ENCODE data around the gene BAX.

The BAX gene

GRCh38 chr19:48966541-48967345 lies 12.1 kb downstream of the BAX start:
- TF ChIP-seq MAX (IDR thresholded peaks at IDR 0.05; ENCODE audit: low read depth, low read length) (no peak), CTCF (IDR thresholded peaks at IDR 0.05; ENCODE audit: low read depth, low read length) (no peak), POLR2A (IDR thresholded peaks at IDR 0.05; ENCODE audit: extremely low read depth, insufficient read length) (peak; percentile 10), MYC (IDR thresholded peaks at IDR 0.05; ENCODE audit: low read depth, low read length) (no peak)
- peak; percentile 39 for DNase-seq (ENCODE audit: low read depth)
- H3K4me3 ChIP-seq (ENCODE audit: low read depth, low read length): peak overlapping the region; percentile 97

- peak; percentile 55 for DNase-seq (ENCODE audit: low read depth)
- no peak overlapping the region for H3K4me3 ChIP-seq (ENCODE audit: low read depth, low read length)
- TF ChIP-seq POLR2A (IDR thresholded peaks at IDR 0.05; ENCODE audit: extremely low read depth, insufficient read length) (peak; percentile 2), MAX (IDR thresholded peaks at IDR 0.05; ENCODE audit: low read depth, low read length) (no peak)
Observed at GRCh38 chr19:48967346-48968178, 12.9 kb downstream of the BAX start.

- H3K4me3 ChIP-seq (ENCODE audit: low read depth, low read length): no peak overlapping the region
- no peak for DNase-seq (ENCODE audit: low read depth)
- no peak for TF ChIP-seq MAX (IDR thresholded peaks at IDR 0.05; ENCODE audit: low read depth, low read length)
- no peak for TF ChIP-seq CTCF (IDR thresholded peaks at IDR 0.05; ENCODE audit: low read depth, low read length)
- no peak for TF ChIP-seq MYC (IDR thresholded peaks at IDR 0.05; ENCODE audit: low read depth, low read length)
- TF ChIP-seq POLR2A (IDR thresholded peaks at IDR 0.05; ENCODE audit: extremely low read depth, insufficient read length): no peak
Observed at GRCh38 chr19:48968179-48968661, 13.5 kb downstream of the BAX start.

- H3K4me3 ChIP-seq (ENCODE audit: low read depth, low read length): no peak overlapping the region
- DNase-seq (ENCODE audit: low read depth): no peak
- no peak for TF ChIP-seq MYC (IDR thresholded peaks at IDR 0.05; ENCODE audit: low read depth, low read length)
Observed at GRCh38 chr19:48968813-48969218, 14.1 kb downstream of the BAX start.

- H3K4me3 ChIP-seq (ENCODE audit: low read depth, low read length): no peak overlapping the region
- peak; percentile 72 for DNase-seq (ENCODE audit: low read depth)
- TF ChIP-seq POLR2A (IDR thresholded peaks at IDR 0.05; ENCODE audit: extremely low read depth, insufficient read length): no peak
- no peak for TF ChIP-seq CTCF (IDR thresholded peaks at IDR 0.05; ENCODE audit: low read depth, low read length)
- peak; percentile 62; the same call in 1 of the 2 replicates for TF ChIP-seq MYC (IDR thresholded peaks at IDR 0.05; ENCODE audit: low read depth, low read length)
- peak; percentile 33; the same call in 1 of the 2 replicates for TF ChIP-seq MAX (IDR thresholded peaks at IDR 0.05; ENCODE audit: low read depth, low read length)
Observed at GRCh38 chr19:48969276-48970138, 14.8 kb downstream of the BAX start.

- peak; percentile 3 for DNase-seq (ENCODE audit: low read depth)
- TF ChIP-seq CTCF (IDR thresholded peaks at IDR 0.05; ENCODE audit: low read depth, low read length): no peak
- TF ChIP-seq MAX (IDR thresholded peaks at IDR 0.05; ENCODE audit: low read depth, low read length): no peak
- no peak for TF ChIP-seq POLR2A (IDR thresholded peaks at IDR 0.05; ENCODE audit: extremely low read depth, insufficient read length)
- no peak for TF ChIP-seq MYC (IDR thresholded peaks at IDR 0.05; ENCODE audit: low read depth, low read length)
- no peak overlapping the region for H3K4me3 ChIP-seq (ENCODE audit: low read depth, low read length)
Observed at GRCh38 chr19:48970139-48970766, 15.6 kb downstream of the BAX start.
